ENCODE results near the gene CWH43.
"Not testable (repeated sequence)": the region's sequence is repeated elsewhere in the genome, so short reads cannot be mapped to it uniquely, and the experiment has no call there.

The CWH43 gene

GRCh38 chr4:49098034-49098759 is 112.1 kb downstream of the CWH43 start:
- DNase-seq = not testable (repeated sequence)

- not testable (repeated sequence) for DNase-seq
Observed at GRCh38 chr4:49099831-49100444, 113.9 kb downstream of the CWH43 start.

GRCh38 chr4:49102344-49102898 is 116.3 kb downstream of the CWH43 start:
- DNase-seq = not testable (repeated sequence)

- not testable (repeated sequence) for DNase-seq
Observed at GRCh38 chr4:49103436-49104136, 117.5 kb downstream of the CWH43 start.

GRCh38 chr4:49104231-49104930 is 118.3 kb downstream of the CWH43 start:
- DNase-seq = not testable (repeated sequence)

- not testable (repeated sequence) for DNase-seq
Observed at GRCh38 chr4:49105248-49105904, 119.3 kb downstream of the CWH43 start.

- not testable (repeated sequence) for DNase-seq
Observed at GRCh38 chr4:49107262-49107661, 121.2 kb downstream of the CWH43 start.

- DNase-seq = not testable (repeated sequence)
Observed at GRCh38 chr4:49108183-49108978, 122.3 kb downstream of the CWH43 start.

GRCh38 chr4:49109567-49110166 is 123.6 kb downstream of the CWH43 start:
- DNase-seq = not testable (repeated sequence)

GRCh38 chr4:49110579-49110978 is 124.5 kb downstream of the CWH43 start:
- DNase-seq = not testable (repeated sequence)
